HepG2 (cell line): Measurements from ENCODE around the gene EYA4. TPM values are rescaled to one million over a fixed set of nuclear protein-coding genes. Genes with fewer than 3 reads are reported as not detected.
A peak's percentile ranks its signal among the peaks of the same experiment; 100 is the strongest.

Source experiments
- ATAC-seq: fragments of 200-7000 bp; cut with Tn5 transposase; 3 replicates; pipeline ENCODE4 v1.9.1; 2020; ENCODE audit warnings: mild to moderate bottlenecking, moderate library complexity
- BruUV-seq: library from RNA; stranded (reverse); fragments of 400-500 nt; replicated peaks from 2 replicates; lab custom pipeline; 2021; lab: Mats Ljungman, UMichigan
- CTCF ChIA-PET: fragments of 300-600 bp; formaldehyde crosslinking; extraction: SDS; loops from one replicate; lab custom pipeline; 2021; ENCODE audit warnings: low total read pairs, inconsistent platforms, low intra/inter-chr PET ratio; lab: Yijun Ruan, JAX
- POLR2A ChIA-PET: fragments of 350-600 bp; sonication (Branson Sonifier 250); formaldehyde crosslinking; loops from one replicate; lab custom pipeline; 2020; ENCODE audit warnings: antibody characterized with exemption, inconsistent platforms; lab: Yijun Ruan, JAX
- DNase-seq: peaks from one replicate; pipeline ENCODE4 v3.0.0-alpha.2; 2015; ENCODE audit warnings: low spot score
- FAIRE-seq: peaks from 3 replicates; lab custom pipeline; 2011; peaks lifted over from hg19 to GRCh38; lab: Jason Lieb, UNC
- H2AFZ ChIP-seq: one replicate; pipeline ENCODE4 v1.6.1; 2011; ENCODE audit warnings: low read length, inconsistent platforms
- H3K27ac ChIP-seq: fragments of 300-600 bp; 3 replicates; pipeline ENCODE4 v1.8.0; 2011; ENCODE audit warnings: mixed run types, mild to moderate bottlenecking, mixed read lengths, low read length, inconsistent platforms; ENCODE audit not compliant: insufficient read depth; ENCODE audit errors: extremely low read length
- H3K27me3 ChIP-seq, 2 experiments: fragments of 200-600 bp in 1 of 2; 2 replicates in 1 of 2; 3 replicates in 1 of 2; pipeline versions ENCODE4 v1.6.0 to v1.8.0; 2011; ENCODE audit warnings: low read length in 2 of 2, mild to moderate bottlenecking in 2 of 2, moderate library complexity in 2 of 2, inconsistent platforms in 1 of 2; ENCODE audit not compliant: insufficient read depth in 2 of 2, control insufficient read depth in 1 of 2
- H3K36me3 ChIP-seq, 2 experiments: fragments of 200-600 bp in 1 of 2; replicated peaks in 1 of 2; 2 replicates in 1 of 2; 3 replicates in 1 of 2; pipeline versions ENCODE4 v1.5.1 to v1.8.0; 2011; ENCODE audit warnings: low read length in 2 of 2, inconsistent platforms in 1 of 2; ENCODE audit not compliant: insufficient read depth in 2 of 2, control insufficient read depth in 1 of 2
- H3K4me1 ChIP-seq: 2 replicates; pipeline ENCODE4 v1.5.1; 2012; ENCODE audit warnings: low read length, inconsistent platforms; ENCODE audit not compliant: insufficient read depth
- H3K4me2 ChIP-seq: 2 replicates; pipeline ENCODE4 v1.6.0; 2011; ENCODE audit warnings: low read depth, low read length, inconsistent platforms
- H3K4me3 ChIP-seq, 3 experiments: fragments of 200-600 bp in 1 of 3; sonication (generic), shearing (Covaris generic) in 1 of 3; replicated peaks in 1 of 3; 2 replicates each; pipeline ENCODE4 v1.5.1; 2011 to 2016; ENCODE audit warnings: low read length in 3 of 3, inconsistent platforms in 2 of 3, low read depth in 2 of 3, mild to moderate bottlenecking in 2 of 3, control low read depth in 1 of 3, mixed read lengths in 1 of 3; ENCODE audit not compliant: insufficient read depth in 1 of 3
- H3K79me2 ChIP-seq: one replicate; pipeline ENCODE4 v1.6.1; 2011; ENCODE audit warnings: low read length, inconsistent platforms; ENCODE audit not compliant: insufficient read depth
- H3K9ac ChIP-seq: 2 replicates; pipeline ENCODE4 v1.6.0; 2011; ENCODE audit warnings: mild to moderate bottlenecking, low read depth, low read length, inconsistent platforms; ENCODE audit not compliant: insufficient read depth
- H3K9me3 ChIP-seq: 2 replicates; pipeline ENCODE4 v1.5.1; 2012; ENCODE audit warnings: mild to moderate bottlenecking, low read length
- H4K20me1 ChIP-seq: 2 replicates; pipeline ENCODE4 v1.6.0; 2011; ENCODE audit warnings: inconsistent platforms, mild to moderate bottlenecking, low read length, moderate library complexity; ENCODE audit not compliant: insufficient read depth
- AHR ChIP-seq: IDR thresholded peaks from 2 replicates; pipeline ENCODE4 v1.6.1; 2018; ENCODE audit warnings: missing genetic modification reagents, missing compliant biosample characterization
- ARNTL ChIP-seq: sonication (generic); formaldehyde crosslinking; IDR thresholded peaks from 2 replicates; pipeline ENCODE4 v1.4.0; 2020; ENCODE audit warnings: mild to moderate bottlenecking, missing genetic modification reagents
- CREB1 ChIP-seq, 2 experiments: fragments of 450-650 bp in 1 of 2; IDR thresholded peaks; 2 replicates each; pipeline ENCODE4 v1.6.1; 2016 to 2017; ENCODE audit warnings: control low read depth in 1 of 2, mild to moderate bottlenecking in 1 of 2, missing compliant biosample characterization in 1 of 2, missing genetic modification characterization in 1 of 2
- TAF15 ChIP-seq: fragments of 200-400 bp; formaldehyde crosslinking; IDR thresholded peaks from one replicate; pipeline ENCODE4 v1.6.1; 2018; ENCODE audit warnings: mild to moderate bottlenecking, low read depth, low read length; ENCODE audit not compliant: poor library complexity, severe bottlenecking
- ZNF160 ChIP-seq: sonication (generic); formaldehyde crosslinking; IDR thresholded peaks from 2 replicates; pipeline ENCODE4 v1.8.0; 2022; ENCODE audit warnings: mild to moderate bottlenecking, inconsistent platforms, missing genetic modification reagents
- ZNF567 ChIP-seq: sonication (generic); formaldehyde crosslinking; IDR thresholded peaks from 2 replicates; pipeline ENCODE4 v1.8.1; 2023; ENCODE audit warnings: mild to moderate bottlenecking, missing genetic modification reagents, borderline replicate concordance
- ZNF616 ChIP-seq: sonication (generic); formaldehyde crosslinking; IDR thresholded peaks from 2 replicates; pipeline ENCODE4 v1.5.0; 2020; ENCODE audit warnings: low read depth, mild to moderate bottlenecking, missing genetic modification reagents
- WGBS: methylation state at CpG from one replicate; pipeline ENCODE4 v1.1.6; 2017; ENCODE audit warnings: low lambda C conversion rate; 5-methylcytosine and 5-hydroxymethylcytosine counted together
- in situ Hi-C: cut with HindIII; loops from 2 replicates; pipeline ENCODE4 v1.10.0; 2017; ENCODE audit warnings: low pct_unique_long_range_greater_than_20kb; ENCODE audit not compliant: extremely low pct_ligation_motif_present
- intact Hi-C: fragments of 100-400 bp; cut with micrococcal nuclease; formaldehyde crosslinking; loops from one replicate; pipeline ENCODE4 v1.10.0; 2022; ENCODE audit not compliant: unreplicated experiment
- polyA plus RNA-seq, 8 experiments: library from polyadenylated mRNA; depleted of rRNA in 3 of 8; stranded (reverse) in 7 of 8; unstranded in 1 of 8; fragments of >200 nt; fragmentation: Illumina TruSeq in 4 of 8; extraction: Trizol in 4 of 8; gene quantifications; 2 replicates each; pipeline versions ENCODE4 v1.2.1 to v1.2.3, GENCODE V29; 2011 to 2016; ENCODE audit warnings: low read depth in 4 of 8, missing spikeins in 1 of 8, mixed read lengths in 1 of 8; ENCODE audit not compliant: insufficient read depth in 1 of 8
- total RNA-seq, 5 experiments: library from RNA; depleted of rRNA; stranded (reverse); fragments of >200 nt; fragmentation: Illumina TruSeq; extraction: Trizol; gene quantifications; 2 replicates each; pipeline ENCODE4 v1.2.3, GENCODE V29; 2016; ENCODE audit warnings: low read depth in 1 of 5
- TF ChIP-seq, protein P1 (sequence below): sonication (generic); formaldehyde crosslinking; IDR thresholded peaks from 2 replicates; pipeline ENCODE4 v1.4.0; 2020; ENCODE audit warnings: missing genetic modification reagents, mild to moderate bottlenecking, borderline replicate concordance
- TF ChIP-seq, protein P2 (sequence below): sonication (generic); formaldehyde crosslinking; IDR thresholded peaks from 2 replicates; pipeline ENCODE4 v1.4.0; 2020; ENCODE audit warnings: missing genetic modification reagents
- TF ChIP-seq, protein P3 (sequence below): sonication (generic); formaldehyde crosslinking; IDR thresholded peaks from 2 replicates; pipeline ENCODE4 v1.5.0; 2020; ENCODE audit warnings: missing genetic modification reagents, mild to moderate bottlenecking, borderline replicate concordance
- TF ChIP-seq, protein P4 (sequence below): sonication (generic); formaldehyde crosslinking; IDR thresholded peaks from 2 replicates; pipeline ENCODE4 v1.4.0; 2020; ENCODE audit warnings: missing genetic modification reagents, borderline replicate concordance

EYA4 gene
- total and polyA plus RNA-seq, 2 of the 13 experiments (the other 11 are each of a cell fraction or from before 2014, with no cell fraction given): not detected

DNA sequence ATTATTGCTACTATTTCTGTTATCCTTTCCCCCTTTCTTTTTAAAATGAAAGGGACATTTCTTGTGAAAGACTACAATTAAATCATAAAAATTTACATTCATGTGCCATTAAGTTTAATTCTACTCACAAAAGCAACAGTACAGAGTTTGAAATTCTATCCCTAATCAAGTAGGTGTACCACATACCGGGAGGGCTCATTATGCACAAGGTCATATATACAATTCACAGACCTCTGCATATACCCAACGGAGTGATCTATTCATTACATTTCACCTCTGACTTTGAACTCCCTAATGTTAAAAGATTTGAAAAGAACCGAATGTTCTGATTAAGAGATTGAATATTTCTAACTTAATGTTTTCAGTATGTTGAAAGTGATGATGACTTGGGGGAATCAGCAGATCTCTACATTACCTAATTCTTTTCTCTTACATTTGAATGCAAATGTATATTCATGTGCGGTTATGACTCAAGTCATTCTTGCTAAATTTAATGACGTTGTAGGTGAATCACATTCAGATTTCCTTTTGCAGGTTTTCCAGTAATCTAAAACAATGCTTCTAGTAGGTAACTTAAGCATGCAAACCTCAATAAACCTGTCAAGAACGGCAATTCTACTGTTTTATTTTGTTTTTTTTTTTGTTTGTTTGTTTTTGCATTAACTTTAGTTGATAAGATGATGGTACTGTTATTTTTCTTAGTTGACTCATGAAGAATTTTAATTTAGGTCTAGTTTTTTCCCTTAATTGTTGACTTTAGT lies 7.3 kb downstream of the EYA4 start:
- TF ChIP-seq CREB1 (IDR thresholded peaks at IDR 0.05): peak; percentile 10; the same call in 1 of the 2 replicates
- TF ChIP-seq CREB1 (CRISPR knock-in tag; IDR thresholded peaks at IDR 0.05): no peak
- TF ChIP-seq ARNTL (CRISPR knock-in tag): no peak
- TF ChIP-seq, all 625 proteins: peak for 1
- ChIA-PET POLR2A (no interaction called here), CTCF (no interaction called here)
- Histone ChIP-seq H3K4me3 (no peak overlapping the region), H3K27ac (no peak overlapping the region), H4K20me1 (no peaks in the 10 kb centered on the region), H3K4me2 (no peak overlapping the region), H3K27me3 (peaks cover 0 to 7% of the 10 kb centered on the region in 2 experiments; a peak in 1 of 5 replicates), H3K79me2 (no peaks in the 10 kb centered on the region), H3K4me1 (no peaks in the 10 kb centered on the region), H3K36me3 (no peaks in the 10 kb centered on the region), H3K9me3 (no peaks in the 10 kb centered on the region), H3K9ac (no peak overlapping the region), H2AFZ (no peak overlapping the region)
- WGBS: 1% methylated on average over 6 of the region's 6 CpGs
- no TSS peak for BruUV-seq
- in situ Hi-C loops (no loop called here), intact Hi-C loops (no loop called here)
- ATAC-seq: no peak
- FAIRE-seq: no peak
- no peak for DNase-seq

DNA sequence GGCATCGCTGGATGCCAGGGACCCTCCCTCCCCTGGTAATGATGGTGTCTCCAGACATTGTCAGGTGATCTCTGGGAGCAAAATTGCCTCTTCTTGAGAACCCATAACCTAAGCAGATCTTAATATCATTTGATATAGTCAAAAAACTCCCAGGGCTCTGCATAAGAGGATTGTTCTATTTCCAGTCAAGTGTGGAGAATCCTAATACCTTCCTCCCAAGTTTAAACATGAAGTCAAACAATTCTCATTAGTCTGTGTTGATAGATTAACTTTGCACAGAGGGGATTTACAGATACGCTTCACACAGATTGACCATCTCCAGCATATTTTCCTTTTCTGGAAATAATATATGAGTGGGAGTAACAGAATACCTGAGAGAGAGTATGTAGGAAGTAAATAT lies 10.5 kb downstream of the EYA4 start:
- FAIRE-seq: no peak
- Histone ChIP-seq H3K79me2 (no peaks in the 10 kb centered on the region), H3K4me3 (no peak overlapping the region), H4K20me1 (no peaks in the 10 kb centered on the region), H3K4me2 (no peak overlapping the region), H3K9ac (no peak overlapping the region), H3K36me3 (no peaks in the 10 kb centered on the region), H3K9me3 (no peaks in the 10 kb centered on the region), H3K27ac (no peak overlapping the region), H3K27me3 (no peaks in the 10 kb centered on the region), H3K4me1 (no peaks in the 10 kb centered on the region), H2AFZ (no peak overlapping the region)
- DNase-seq: no peak
- ChIA-PET CTCF (no interaction called here), POLR2A (no interaction called here)
- in situ Hi-C loops (no loop called here), intact Hi-C loops (no loop called here)
- BruUV-seq: no TSS peak
- 9% methylated on average over 2 of the region's 2 CpGs for WGBS
- no peak for ATAC-seq
- TF ChIP-seq, protein P1, sequence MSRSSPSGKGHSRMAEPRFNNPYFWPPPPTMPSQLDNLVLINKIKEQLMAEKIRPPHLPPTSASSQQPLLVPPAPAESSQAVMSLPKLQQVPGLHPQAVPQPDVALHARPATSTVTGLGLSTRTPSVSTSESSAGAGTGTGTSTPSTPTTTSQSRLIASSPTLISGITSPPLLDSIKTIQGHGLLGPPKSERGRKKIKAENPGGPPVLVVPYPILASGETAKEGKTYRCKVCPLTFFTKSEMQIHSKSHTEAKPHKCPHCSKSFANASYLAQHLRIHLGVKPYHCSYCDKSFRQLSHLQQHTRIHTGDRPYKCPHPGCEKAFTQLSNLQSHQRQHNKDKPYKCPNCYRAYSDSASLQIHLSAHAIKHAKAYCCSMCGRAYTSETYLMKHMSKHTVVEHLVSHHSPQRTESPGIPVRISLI (CRISPR knock-in tag): no peak
- TF ChIP-seq AHR (CRISPR knock-in tag): no peak
- TF ChIP-seq, protein P2, sequence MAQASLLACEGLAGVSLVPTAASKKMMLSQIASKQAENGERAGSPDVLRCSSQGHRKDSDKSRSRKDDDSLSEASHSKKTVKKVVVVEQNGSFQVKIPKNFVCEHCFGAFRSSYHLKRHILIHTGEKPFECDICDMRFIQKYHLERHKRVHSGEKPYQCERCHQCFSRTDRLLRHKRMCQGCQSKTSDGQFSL (CRISPR knock-in tag): no peak
- TF ChIP-seq ZNF160: no peak
- TF ChIP-seq, protein P3, sequence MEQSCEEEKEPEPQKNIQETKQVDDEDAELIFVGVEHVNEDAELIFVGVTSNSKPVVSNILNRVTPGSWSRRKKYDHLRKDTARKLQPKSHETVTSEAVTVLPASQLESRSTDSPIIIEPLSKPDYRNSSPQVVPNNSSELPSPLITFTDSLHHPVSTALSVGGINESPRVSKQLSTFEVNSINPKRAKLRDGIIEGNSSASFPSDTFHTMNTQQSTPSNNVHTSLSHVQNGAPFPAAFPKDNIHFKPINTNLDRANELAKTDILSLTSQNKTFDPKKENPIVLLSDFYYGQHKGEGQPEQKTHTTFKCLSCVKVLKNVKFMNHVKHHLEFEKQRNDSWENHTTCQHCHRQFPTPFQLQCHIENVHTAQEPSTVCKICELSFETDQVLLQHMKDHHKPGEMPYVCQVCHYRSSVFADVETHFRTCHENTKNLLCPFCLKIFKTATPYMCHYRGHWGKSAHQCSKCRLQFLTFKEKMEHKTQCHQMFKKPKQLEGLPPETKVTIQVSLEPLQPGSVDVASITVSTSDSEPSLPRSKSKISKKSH (CRISPR knock-in tag): no peak
- TF ChIP-seq ZNF567 (CRISPR knock-in tag): no peak
- TF ChIP-seq ZNF616 (CRISPR knock-in tag): no peak
- TF ChIP-seq TAF15: no peak
- TF ChIP-seq, protein P4, sequence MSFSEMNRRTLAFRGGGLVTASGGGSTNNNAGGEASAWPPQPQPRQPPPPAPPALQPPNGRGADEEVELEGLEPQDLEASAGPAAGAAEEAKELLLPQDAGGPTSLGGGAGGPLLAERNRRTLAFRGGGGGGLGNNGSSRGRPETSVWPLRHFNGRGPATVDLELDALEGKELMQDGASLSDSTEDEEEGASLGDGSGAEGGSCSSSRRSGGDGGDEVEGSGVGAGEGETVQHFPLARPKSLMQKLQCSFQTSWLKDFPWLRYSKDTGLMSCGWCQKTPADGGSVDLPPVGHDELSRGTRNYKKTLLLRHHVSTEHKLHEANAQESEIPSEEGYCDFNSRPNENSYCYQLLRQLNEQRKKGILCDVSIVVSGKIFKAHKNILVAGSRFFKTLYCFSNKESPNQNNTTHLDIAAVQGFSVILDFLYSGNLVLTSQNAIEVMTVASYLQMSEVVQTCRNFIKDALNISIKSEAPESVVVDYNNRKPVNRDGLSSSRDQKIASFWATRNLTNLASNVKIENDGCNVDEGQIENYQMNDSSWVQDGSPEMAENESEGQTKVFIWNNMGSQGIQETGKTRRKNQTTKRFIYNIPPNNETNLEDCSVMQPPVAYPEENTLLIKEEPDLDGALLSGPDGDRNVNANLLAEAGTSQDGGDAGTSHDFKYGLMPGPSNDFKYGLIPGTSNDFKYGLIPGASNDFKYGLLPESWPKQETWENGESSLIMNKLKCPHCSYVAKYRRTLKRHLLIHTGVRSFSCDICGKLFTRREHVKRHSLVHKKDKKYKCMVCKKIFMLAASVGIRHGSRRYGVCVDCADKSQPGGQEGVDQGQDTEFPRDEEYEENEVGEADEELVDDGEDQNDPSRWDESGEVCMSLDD (CRISPR knock-in tag): no peak
